Measurements from ENCODE around the gene KCNG1. TPM values are rescaled to one million over a fixed set of nuclear protein-coding genes. Genes with fewer than 3 reads are reported as not detected.

The KCNG1 gene
- total RNA-seq, 1 donor from 2014 or later: 14.9 TPM

DNA sequence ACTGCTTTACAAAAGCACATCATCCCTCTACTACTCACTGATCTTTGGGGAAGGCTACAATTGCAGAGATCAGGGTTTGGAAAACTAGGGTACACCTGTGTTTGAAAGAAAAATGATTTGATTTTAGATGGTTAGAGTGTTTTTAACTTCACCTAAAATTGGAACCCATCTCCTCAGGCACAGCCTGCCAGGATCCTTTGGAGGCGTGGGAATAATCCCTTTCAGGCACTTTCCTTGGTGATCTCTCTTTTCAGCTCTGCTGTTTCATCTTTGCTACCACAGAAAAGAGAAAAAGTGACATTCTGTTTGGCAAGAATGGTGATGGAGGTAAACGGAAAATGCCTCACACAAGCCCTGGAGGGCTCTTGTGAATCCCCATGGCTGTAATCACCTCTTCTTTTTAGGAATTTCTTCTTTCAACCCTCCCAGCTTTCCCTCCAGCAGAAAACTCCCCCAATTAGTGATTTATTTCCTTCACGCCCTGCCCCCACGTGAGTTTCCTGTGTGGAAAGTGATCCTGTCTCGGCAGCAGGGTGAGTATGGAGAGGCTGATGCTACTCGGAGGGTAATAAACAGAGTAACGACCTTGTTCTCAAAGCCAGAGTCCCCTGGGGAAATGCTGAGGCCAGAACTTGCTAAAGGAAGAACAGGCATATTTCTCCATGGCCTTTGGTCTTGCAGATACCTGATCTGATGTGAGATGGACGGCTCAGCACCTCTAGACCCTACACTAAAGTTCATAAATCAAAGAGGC is 9.2 kb downstream of the KCNG1 start:
- DNase-seq (ENCODE audit: low spot score): no peak

DNA sequence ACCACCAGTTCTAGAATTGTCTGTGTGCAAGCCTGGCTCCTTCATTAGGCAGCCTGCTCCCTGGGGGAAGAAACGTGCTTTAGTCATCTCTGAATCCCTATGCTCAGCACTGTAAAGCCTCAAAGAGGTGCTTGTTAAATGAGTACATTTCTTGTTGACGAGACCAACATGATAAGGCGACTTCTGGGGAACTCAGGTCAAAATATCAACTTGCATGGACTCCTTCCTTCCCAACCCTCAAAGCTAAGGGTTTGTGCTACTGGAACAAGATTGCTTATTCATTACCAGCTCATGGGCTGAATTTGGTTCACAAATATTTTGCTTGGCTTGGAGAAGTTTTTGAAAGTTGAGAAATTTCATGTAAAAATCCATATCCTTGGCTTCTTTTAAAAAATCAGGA is 10.6 kb downstream of the KCNG1 start:
- no peak for DNase-seq (ENCODE audit: low spot score)

DNA sequence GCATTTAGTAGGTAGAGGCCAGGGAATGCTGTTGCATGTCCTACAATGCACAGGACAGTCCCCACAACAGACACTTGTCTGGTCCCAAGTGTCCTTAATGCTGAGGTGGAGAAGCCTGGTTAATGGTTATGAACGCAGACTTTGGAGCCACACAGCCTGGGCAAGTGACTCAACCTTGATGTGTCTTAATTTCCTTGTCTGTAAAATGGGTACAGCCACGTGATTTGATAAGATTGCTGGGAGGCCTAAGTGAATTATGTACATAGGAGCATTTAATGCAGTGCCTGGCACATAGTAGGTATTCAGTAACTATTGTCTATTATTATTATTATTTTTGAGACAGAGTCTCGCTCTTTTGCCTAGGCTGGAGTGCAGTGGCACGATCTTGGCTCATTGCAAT is 11.4 kb downstream of the KCNG1 start:
- DNase-seq (ENCODE audit: low spot score): no peak

DNA sequence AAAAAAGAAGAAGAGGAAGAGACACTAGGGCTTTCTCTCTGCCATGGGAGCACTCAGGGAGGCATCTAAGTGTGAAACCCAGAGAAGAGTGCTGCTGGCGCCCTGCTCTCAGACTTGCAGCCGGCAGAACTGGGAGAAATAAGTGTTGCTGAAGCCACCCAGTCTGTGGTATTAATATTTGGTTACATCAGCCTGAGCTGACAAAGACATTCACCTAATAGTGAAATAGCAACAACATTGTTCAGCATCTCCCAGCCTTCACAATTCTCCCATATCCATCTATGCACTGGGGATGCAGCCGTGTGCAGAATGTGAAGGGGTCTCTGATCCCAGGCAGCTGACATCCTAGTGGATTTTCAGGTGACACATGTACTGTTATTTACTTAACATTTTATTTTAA is 12.0 kb downstream of the KCNG1 start:
- no peak for DNase-seq (ENCODE audit: low spot score)

DNA sequence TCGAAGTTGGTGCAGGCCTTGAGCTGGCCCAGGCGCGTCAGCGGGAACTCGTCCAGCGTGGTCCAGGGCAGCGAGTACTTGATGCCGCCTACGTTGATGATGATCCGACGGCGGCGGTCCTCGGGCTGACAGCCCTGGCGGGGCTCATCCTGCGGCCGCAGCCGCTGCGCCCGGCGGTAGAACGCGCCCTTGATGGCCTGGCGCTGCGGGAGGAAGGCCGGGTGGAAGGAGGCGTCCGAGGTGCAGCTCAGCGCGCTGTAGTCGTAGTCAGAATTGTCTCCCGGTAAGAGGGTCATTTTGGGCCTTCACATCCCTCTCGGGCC is 12.9 kb downstream of the KCNG1 start:
- no peak for DNase-seq (ENCODE audit: low spot score)

DNA sequence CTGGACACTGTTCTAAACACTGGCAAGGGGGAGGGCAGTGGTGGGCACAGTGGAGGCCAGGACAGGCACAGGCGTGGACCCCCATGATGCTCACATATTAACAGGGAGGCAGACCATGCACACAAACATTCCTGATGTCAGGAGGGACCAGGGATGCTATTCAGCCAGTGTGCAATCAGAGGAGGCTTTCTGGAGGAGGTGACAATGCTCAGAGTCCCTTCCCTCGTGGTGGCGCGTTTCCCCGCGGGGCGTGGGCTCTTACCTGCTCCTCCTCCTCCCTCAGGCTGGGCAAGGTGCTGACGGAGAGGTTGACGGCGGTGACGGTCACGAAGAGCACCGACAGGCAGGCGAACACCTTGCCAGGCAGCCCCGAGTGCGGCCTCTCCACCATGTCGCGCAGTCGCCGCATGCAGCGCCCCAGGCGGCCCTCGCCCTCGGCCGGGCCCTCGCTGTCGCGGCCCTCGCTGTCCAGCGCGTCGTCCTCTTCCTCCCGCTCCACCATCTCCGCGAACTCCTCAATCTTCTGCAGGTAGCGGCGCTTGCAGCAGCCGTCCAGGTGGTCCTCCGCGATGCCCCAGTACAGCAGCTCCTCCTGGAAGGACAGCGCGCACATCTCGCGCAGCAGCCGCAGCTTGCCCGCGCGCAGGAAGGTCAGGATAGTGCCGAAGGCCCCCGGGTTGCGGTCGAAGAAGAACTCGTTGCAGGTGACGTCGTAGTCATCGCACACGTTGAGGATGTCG is 13.4 kb downstream of the KCNG1 start:
- DNase-seq (ENCODE audit: low spot score): no peak

DNA sequence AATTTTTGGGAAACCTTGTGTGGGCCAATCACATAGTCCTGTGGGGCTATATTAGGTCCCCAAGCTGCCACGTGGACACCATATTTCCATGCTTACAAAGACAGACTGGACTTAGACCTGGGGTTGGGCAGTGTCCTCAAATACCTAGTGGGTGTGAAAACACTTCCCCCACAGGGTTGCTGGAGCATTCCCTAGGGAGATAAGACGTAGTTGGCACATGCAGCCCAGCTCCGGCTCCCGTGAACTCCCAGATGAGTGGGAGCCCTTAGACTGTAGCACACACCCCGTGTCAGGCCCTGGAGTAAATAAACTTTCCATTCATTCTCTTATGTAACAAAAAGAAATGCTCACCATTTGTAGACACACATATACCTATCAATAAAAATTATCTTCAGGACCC is 14.2 kb downstream of the KCNG1 start:
- DNase-seq (ENCODE audit: low spot score): no peak

DNA sequence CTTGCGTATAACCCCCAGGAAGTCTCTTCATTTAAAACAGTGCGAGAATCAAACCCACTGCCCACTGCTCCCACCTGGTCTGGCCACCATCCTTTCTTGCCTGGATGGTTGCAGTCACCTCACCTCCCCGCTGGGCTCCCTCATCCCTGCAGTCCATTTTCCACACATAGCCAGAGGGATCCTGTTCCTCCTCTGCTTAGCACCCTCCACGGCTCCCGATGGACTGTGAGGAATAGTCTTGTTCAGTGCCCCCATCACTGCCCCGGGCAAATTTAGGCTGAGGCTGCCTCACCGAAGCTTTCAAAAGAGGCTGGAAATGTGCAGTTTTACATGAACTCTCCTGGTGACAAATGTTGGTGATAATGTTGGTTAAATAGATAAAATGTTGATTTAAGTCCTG is 17.7 kb downstream of the KCNG1 start:
- DNase-seq (ENCODE audit: low spot score): no peak

DNA sequence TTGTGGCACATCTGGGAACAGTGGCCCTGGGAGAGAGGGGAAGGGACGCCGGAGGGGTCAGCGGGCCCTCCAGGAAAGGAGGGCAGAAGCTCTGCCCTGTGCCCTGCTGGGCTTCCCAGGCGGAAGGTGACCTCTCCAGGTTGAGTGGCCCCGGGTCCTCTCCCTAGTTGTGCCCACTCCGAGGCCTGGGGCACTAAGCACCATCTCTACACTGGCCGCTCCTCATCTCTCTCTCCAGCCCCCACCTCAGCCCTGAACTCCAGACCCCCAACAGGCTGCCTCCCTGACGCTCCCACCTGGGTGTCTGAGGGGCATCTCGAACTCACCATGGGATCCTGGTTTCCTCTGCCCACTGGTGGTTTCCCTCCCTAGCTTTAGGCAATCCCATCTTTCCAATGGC is 18.1 kb downstream of the KCNG1 start:
- DNase-seq (ENCODE audit: low spot score): no peak

DNA sequence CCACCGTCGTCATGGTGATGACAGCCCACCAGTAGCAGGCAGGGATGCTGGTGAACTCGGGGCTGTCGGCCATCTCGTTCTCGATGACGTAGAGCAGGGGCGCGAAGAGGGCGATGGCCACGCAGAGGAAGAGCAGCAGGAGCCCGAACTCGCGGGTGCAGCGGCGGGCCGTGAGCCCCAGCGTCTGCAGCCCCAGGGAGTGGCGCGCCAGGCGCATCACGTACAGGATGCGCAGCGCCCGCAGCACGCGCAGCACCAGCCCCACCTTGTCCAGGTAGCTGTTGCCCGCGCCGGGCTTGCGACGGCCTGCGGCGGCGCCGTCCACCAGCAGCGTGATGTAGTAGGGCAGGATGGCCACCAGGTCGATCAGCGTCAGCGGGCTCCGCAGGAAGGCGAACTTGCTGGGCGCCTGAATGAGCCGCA is 18.6 kb downstream of the KCNG1 start:
- DNase-seq (ENCODE audit: low spot score): no peak

DNA sequence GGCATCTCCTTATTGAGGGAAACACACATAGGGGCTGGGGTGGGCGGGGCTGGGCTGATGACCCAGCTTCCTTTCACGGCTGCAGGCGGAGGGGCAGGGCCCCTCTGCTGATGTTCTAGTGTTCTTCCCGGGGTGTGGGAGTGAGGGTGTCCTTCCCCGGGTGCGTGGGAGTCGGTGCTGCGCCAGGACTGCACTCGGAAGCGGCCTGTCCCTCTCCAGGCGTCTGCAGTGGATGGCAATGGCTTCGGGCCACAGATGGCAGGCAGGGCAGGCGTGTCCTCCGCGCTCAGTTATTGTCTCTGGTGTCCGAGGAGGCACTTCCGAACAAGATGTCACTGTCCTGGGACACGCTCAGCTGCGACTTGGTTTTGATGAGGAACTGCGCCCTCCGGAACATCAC is 19.2 kb downstream of the KCNG1 start:
- DNase-seq (ENCODE audit: low spot score): no peak

DNA sequence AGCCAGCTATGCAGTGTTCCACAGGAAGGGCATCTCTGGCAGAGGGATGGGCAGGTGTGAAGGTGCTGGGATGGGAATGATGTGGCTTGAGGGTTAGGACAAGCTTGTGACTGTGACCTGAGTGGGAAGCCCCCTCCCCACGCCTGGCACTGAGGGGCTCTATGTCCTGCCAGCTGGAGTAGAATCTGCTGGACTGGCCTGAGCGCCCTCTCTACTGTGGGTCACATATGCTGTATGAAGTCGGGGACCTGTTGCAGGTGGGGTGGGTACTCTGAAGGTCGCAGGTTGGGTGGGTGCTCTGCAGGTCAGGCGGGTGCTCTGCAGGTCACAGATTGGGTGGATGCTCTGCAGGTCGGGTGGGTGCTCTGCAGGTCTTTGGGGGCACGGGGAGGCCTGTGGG is 20.3 kb downstream of the KCNG1 start:
- no peak for DNase-seq (ENCODE audit: low spot score)

DNA sequence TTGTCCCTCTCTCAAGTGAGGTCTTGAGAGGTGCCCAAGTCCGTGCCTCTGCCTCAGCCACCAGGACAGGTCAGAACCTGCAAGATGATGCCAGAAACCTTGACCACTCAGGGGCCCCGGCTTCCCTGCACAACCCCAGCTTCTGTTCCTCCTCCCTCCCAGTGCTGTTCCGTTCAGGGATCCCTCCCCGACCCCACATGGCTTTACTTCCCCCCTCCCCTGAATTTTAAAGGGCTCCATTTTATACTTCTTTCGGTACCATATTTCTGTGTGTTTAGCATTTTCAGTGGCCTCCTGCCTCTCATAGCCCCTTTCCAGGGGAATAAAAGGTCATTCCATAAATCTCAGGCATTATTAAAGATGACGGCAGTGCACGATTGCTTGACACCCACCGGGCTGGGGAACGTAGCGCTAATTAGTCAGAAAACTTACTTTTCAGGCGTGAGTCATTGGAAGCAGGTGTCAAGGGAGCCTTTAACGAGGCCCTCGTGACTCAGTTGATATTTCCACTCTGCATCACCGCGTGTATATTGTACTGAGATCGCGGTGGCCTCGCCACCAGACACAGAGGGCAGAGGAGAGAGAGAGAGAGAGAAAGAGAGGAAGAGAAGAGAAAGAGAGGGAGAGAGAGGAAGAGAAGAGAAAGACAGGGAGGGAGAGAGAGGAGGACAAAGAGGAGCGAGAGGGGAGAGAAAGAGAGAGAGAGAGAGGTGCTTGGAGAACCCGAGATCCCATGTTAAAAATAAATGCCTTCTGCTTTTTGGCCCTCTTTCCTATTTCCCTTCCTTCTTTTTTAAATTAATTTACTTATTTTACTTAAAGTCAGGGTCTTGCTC is 21.3 kb downstream of the KCNG1 start:
- DNase-seq (ENCODE audit: low spot score): no peak

DNA sequence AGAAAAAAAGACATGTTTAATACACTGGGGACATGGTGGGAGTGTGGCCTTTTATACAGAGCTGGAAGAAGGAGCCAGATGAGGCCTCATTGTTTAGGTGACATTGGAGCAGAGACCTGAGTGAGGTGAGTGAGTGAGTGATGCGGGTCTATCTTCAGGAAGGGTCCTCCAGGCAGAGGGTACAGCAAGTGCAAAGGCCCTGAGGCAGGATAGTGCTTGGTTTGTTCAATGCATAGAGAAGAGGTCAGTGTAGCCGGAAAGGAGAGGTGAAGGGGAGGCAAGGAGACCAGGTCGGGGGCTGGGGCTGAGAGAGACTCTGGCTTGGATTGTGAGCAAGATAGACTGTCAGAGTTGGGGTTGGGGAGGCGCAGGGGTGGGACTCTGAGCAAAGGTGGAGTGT is 23.6 kb downstream of the KCNG1 start:
- DNase-seq (ENCODE audit: low spot score): no peak

DNA sequence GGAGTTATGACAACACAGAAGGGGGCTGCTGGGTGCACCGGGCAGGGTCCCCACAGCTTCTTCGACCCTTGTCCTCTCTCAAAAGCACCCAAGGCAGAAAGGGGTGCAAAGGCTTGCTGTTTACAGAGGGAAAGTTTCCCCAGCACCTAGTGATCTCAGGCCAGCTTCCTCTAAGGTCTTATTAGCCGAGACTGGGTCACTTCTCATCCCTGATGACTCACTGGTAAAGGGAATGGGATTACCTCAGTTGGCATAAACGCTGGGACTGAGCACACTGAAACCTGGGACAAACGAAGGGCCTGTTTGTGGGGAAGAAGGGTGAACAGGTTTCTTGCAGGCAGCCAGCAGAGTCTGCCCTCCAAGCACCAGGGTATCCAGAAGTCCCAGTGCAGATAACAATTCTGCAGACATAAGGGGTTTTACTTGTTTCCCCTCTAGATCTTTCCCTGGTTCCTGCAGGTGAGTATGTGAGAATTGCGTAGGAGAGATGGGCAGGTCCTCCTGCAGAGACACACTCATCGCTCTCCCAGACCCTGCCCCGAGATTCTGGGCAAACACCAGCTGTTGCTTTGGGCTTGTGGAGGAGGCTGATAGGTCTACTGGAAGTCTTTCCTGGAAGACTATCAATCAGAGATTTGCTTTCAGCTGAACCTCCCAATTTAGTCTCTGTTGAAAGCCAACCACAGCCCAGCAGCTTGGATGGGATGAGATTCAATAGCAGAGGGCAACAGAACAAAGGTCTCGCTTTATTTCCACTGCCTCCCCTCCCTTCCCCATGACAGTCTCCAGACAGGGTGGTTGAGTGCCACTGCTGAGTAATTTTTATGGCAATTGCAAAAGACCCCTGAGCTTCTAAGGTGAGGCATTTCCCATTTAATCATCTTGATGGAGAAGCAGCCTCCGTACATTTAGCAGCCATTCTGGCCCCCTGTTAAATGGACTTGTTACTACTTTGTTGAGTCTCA is 25.7 kb downstream of the KCNG1 start:
- DNase-seq (ENCODE audit: low spot score): no peak

DNA sequence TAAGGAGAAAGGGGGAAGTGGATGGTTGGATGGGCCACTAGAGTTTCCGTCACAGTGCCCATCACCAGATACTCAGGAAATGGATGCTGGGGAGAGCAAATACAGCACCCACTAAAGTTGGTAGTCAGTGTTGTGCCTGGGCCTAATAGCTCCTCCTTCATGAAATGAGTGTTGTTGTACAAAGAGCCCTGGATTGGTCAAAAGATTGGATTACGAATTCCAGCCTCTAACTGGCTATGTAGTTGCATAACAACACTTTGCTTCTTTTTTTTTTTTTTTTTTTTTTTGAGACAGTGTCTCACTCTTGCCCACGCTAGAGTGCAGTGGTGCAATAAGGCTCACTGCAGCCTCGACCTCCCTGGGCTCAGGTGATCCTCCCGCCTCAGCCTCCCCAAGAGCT is 27.4 kb downstream of the KCNG1 start:
- DNase-seq (ENCODE audit: low spot score): no peak

DNA sequence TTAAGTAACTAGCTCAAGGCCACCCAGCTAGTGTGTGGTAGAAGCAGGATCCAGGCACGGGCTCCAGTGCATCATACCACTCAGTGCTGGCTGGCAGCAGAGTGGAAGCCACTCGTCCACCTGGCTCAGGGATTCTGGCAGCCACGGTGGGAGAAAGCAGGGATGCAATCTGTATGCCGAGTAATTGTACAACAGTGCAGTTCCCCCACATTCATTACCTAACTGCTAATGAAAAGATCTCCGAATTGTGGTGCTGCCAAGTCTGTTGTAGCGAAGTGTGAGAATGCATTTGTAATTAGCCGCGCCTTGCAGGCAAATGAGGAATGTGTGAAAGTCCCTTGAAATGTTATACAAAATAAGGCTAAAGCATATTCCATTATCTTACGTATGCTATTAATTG is 29.0 kb downstream of the KCNG1 start:
- no peak for DNase-seq (ENCODE audit: low spot score)

DNA sequence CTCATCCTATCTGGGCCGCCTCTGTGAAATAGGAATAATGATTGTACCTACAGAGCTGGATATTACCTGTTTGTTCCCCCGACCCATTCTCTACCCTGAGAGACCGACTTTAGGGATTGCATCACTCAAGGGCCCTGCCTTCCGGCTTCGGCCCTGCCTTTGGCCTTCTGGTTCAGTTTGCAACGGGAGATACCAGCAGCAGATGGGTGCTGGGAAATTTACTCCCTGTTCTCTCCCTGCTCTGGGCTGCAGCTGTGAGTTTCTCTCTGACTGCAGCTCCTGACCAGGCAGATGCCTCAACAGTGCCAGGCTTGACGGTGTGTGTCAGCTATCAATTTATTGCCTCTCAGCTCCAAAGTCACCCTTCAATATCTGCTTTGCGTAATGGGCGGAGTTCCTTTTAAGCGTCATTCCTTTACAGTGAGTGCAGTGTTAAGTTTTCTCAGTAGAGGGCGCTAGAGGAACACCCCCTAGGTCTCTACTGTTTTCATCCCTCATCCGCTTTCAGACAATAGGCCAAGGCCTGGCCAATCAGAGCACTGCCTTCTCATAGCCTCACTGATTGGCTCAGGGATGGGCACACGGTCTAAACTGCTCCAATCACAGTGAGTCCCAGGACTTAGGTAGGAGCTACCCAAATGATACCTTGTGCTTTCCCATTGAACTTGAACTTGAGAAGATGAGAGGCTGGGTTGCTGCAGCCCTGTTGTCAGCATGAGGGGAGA is 30.0 kb downstream of the KCNG1 start:
- DNase-seq (ENCODE audit: low spot score): peak; percentile 56

DNA sequence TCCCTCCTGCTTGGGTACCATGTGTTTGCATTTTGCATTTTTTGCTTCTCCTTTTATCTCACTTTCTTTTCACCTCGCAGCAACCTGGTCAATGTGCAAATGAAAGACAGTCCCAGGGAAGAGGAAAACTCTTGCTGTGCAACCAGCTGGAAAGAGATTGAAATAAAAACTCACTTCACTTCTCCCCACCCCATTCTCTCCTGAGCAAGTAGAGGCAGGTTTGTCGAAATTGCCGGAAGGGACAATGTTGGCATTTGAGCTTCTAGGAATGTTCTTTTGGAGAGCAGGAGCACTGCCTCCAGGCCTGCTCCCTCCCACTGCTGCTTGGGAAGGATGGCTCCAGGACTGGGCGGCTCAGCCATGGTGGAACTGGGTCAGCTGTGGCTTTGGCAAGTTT is 30.6 kb downstream of the KCNG1 start:
- DNase-seq (ENCODE audit: low spot score): peak; percentile 22

DNA sequence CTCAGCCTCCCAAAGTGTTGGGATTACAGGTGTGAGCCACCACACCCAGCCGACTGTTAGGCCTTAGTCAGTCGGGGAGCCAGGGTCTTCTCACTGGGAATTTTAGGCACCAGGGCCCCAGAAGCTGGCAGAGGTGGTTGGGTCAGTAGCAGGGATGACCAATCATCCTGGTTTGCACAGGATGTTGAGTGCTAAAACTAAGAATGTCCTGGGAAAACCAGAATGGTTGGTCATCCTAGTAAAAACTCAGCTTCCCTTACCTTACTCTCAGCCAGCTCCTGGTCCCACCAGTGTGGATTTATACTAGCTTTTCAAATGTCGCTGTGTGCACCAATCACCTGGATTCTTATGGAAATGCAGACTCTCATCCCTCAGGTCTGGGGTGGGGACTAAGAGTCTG is 31.8 kb downstream of the KCNG1 start:
- DNase-seq (ENCODE audit: low spot score): no peak

All from umbilical cord (tissue), 2 donors.